ENCODE results near the gene APOL4. TPM values are rescaled to one million over a fixed set of nuclear protein-coding genes. Genes with fewer than 3 reads are reported as not detected.

The APOL4 gene
- total RNA-seq, 2 experiments from 2014 or later, result 0.18 TPM

DNA sequence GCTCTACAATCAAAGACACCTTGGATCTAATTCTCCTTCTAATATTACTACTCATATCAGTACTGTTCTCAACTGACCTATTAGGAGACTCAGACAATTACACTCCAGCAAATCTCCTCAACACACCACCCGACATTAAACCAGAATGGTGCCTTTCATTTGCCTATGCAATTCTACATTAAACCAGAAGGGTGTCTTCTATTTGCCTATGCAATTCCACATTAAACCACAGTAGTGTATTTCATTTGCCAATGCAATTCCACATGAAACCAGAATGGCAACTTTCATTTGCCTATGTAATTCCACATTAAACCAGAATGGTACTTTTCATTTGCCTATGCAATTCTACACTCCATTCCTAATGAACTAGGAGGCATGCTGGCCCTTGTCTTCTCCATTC is 25.7 kb downstream of the APOL4 start:
- Mint-ChIP-seq H3K4me1 (ENCODE audit: low read depth) (peaks cover 11% of the 10 kb centered on the region), H3K9me3 (peaks cover 7% of the 10 kb centered on the region), H3K27ac (no peak overlapping the region), H3K36me3 (ENCODE audit: low read depth) (peaks cover 2% of the 10 kb centered on the region), H3K27me3 (no peaks in the 10 kb centered on the region), H3K4me3 (no peak overlapping the region)
- ATAC-seq, result no peak
- CTCF ChIA-PET, result interaction anchor here (2.2 to 13.3 kb wide), 4 partner anchors 10 to 110 kb away, joined by 8 to 156 read pairs (median 67); partner anchors contain the start of gene APOL3
- POLR2A ChIA-PET, result interaction anchor here (0.6 kb wide), 1 partner anchor 295 kb away, joined by 3 read pairs; no protein-coding TSS in a partner anchor
- intact Hi-C loops (cut with micrococcal nuclease), result no loop called here
- DNase-seq, result no peak
- TF ChIP-seq, protein P1, sequence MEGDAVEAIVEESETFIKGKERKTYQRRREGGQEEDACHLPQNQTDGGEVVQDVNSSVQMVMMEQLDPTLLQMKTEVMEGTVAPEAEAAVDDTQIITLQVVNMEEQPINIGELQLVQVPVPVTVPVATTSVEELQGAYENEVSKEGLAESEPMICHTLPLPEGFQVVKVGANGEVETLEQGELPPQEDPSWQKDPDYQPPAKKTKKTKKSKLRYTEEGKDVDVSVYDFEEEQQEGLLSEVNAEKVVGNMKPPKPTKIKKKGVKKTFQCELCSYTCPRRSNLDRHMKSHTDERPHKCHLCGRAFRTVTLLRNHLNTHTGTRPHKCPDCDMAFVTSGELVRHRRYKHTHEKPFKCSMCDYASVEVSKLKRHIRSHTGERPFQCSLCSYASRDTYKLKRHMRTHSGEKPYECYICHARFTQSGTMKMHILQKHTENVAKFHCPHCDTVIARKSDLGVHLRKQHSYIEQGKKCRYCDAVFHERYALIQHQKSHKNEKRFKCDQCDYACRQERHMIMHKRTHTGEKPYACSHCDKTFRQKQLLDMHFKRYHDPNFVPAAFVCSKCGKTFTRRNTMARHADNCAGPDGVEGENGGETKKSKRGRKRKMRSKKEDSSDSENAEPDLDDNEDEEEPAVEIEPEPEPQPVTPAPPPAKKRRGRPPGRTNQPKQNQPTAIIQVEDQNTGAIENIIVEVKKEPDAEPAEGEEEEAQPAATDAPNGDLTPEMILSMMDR (IDR thresholded peaks at IDR 0.05), result no peak

DNA sequence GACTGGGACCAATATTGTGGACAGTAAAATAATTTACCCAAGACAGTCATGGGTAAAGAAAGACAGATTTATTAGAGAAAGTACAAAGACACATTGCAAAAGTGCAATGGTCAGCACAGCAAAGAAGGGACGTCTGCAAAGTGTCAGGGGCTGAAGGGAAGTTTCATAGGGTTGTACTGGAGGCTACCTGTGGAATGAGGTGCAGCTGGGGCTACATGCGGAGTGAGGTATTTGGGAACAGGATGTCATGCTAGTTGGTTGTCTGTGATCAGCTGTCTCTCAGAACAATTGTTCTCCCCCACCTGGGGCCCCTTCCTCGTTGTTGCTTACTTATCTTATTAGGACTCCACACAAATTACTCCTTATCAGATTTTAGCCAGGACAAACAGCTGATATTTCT is 29.7 kb downstream of the APOL4 start:
- Mint-ChIP-seq H3K27me3 (no peaks in the 10 kb centered on the region), H3K4me3 (no peak overlapping the region), H3K9me3 (peaks cover 17% of the 10 kb centered on the region), H3K4me1 (ENCODE audit: low read depth) (peaks cover 13% of the 10 kb centered on the region), H3K27ac (no peak overlapping the region), H3K36me3 (ENCODE audit: low read depth) (peaks cover under 1% of the 10 kb centered on the region)
- no peak for ATAC-seq
- intact Hi-C loops (cut with micrococcal nuclease), result no loop called here
- TF ChIP-seq, protein P1 (IDR thresholded peaks at IDR 0.05), result no peak
- DNase-seq, result no peak
- POLR2A ChIA-PET, result no interaction called here
- CTCF ChIA-PET, result interaction anchor here (1.0 to 13.3 kb wide), 6 partner anchors 8 to 106 kb away, joined by 3 to 156 read pairs (median 4); partner anchors contain the start of gene APOL3

DNA sequence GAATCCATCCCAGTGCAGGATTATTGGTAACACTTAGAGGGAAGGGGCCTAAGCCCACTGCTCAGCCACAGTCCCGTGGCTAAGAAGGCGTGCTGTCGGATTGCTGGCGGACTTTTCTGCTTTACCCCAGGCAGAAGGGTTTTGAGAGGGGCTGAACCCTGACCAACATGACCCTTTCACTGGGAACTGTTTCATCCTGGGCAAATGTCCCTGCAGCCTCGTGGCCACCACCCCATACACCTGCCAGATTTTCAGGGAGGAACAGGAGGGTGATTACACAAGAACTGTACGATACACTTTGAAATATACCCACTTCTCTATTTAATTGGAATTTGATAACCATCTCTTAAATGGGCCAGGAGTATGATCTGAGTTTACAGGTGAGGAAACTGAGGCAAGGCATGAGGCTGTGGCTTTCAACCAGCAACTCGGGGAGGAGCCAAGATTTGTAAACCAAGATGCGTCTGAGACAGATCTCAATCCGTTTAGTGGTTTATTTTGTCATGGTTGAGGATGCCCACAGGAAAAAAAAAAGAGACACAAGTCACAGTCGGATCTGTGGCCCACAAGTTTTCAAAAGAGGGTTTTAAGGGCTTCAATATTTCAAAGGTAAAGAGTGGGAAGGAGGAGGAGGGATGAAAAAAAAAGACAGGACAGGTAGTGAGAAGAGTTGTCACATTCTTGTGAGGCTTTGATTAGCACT is 34.9 kb downstream of the APOL4 start:
- Mint-ChIP-seq H3K9me3 (peaks cover 14% of the 10 kb centered on the region), H3K36me3 (ENCODE audit: low read depth) (no peaks in the 10 kb centered on the region), H3K4me1 (ENCODE audit: low read depth) (peaks cover 62% of the 10 kb centered on the region), H3K4me3 (peak overlapping the region; percentile 24), H3K27me3 (no peaks in the 10 kb centered on the region), H3K27ac (peak overlapping the region; percentile 76)
- intact Hi-C loops (cut with micrococcal nuclease), result no loop called here
- peak; percentile 48 for ATAC-seq
- TF ChIP-seq, protein P1 (IDR thresholded peaks at IDR 0.05), result no peak
- DNase-seq, result peak; percentile 63
- ChIA-PET CTCF (interaction anchor here (10.5 kb wide), 1 partner anchor 9 kb away, joined by 156 read pairs; no protein-coding TSS in a partner anchor), POLR2A (interaction anchor here (0.6 to 1.6 kb wide), 2 partner anchors 73 to 189 kb away, joined by 3 read pairs; partner anchors contain the start of gene APOL2)

DNA sequence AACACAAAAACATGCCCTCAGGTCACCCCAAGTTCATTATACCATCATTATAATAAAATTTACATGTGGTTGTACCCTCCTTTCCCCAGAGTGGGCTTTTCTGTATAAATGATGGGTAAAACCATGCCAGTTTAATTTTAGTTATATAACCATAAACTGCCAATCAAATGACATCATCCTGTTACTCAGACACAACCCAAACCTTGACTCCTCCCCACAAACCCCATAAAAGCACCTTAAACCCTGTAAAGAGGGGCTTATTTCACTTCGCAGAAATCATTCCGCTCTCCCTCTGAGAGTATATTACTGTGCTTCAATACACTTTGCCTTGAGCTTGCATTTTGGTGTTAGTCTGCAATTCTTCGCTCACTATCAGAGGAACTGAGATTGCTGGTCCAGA is 35.5 kb downstream of the APOL4 start:
- H3K36me3 Mint-ChIP-seq (ENCODE audit: low read depth), result no peaks in the 10 kb centered on the region
- H3K9me3 Mint-ChIP-seq, result peaks cover 14% of the 10 kb centered on the region
- H3K4me3 Mint-ChIP-seq, result no peak overlapping the region
- ChIA-PET POLR2A (interaction anchor here (0.6 to 1.6 kb wide), 3 partner anchors 9 to 188 kb away, joined by 3 to 5 read pairs (median 3); partner anchors contain the start of gene APOL2), CTCF (interaction anchor here (4.3 to 10.5 kb wide), 2 partner anchors 10 to 100 kb away, joined by 22 to 156 read pairs; no protein-coding TSS in a partner anchor)
- H3K4me1 Mint-ChIP-seq (ENCODE audit: low read depth), result peaks cover 68% of the 10 kb centered on the region
- intact Hi-C loops (cut with micrococcal nuclease), result no loop called here
- DNase-seq (no peak), ATAC-seq (peak; percentile 21)
- TF ChIP-seq, protein P1 (IDR thresholded peaks at IDR 0.05), result no peak
- no peaks in the 10 kb centered on the region for H3K27me3 Mint-ChIP-seq
- H3K27ac Mint-ChIP-seq, result peak overlapping the region; percentile 76

DNA sequence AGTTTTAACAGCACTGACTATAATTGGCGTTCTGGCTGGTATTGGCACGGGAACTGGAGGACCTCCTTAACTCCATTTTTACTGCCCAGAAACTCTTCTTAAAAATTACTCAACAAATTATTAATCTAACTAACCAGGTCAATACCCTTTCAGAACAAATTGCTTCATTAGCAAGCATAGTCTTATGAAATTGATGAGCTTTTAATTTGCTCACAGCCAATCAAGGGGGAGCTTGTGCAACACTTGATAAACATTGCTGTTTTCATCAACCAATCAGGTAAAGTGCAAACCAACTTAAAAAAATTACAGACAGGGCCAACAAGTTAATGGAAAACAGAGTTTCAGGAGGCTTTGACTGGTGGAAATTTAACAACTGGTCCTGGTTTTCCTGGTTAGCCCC is 36.5 kb downstream of the APOL4 start:
- Mint-ChIP-seq H3K9me3 (peaks cover 14% of the 10 kb centered on the region), H3K36me3 (ENCODE audit: low read depth) (no peaks in the 10 kb centered on the region), H3K27me3 (no peaks in the 10 kb centered on the region), H3K4me1 (ENCODE audit: low read depth) (peaks cover 75% of the 10 kb centered on the region), H3K27ac (peak overlapping the region; percentile 51), H3K4me3 (no peak overlapping the region)
- no peak for DNase-seq
- ChIA-PET POLR2A (interaction anchor here (1.2 to 1.6 kb wide), 2 partner anchors 8 to 74 kb away, joined by 3 to 5 read pairs; partner anchors contain the start of gene APOL2), CTCF (interaction anchor here (4.3 to 10.5 kb wide), 2 partner anchors 11 to 99 kb away, joined by 22 to 156 read pairs; no protein-coding TSS in a partner anchor)
- intact Hi-C loops (cut with micrococcal nuclease), result no loop called here
- TF ChIP-seq, protein P1 (IDR thresholded peaks at IDR 0.05), result no peak
- no peak for ATAC-seq

All from activated CD8-positive, alpha-beta T cell treated with anti-CD3 and anti-CD28 coated beads for 36 hours (primary cell).